Neural progenitor cell (in vitro differentiated cells): Measurements from ENCODE around the gene GABBR2. TPM values are rescaled to one million over a fixed set of nuclear protein-coding genes. Genes with fewer than 3 reads are reported as not detected.

Source experiments
- DNase-seq: peaks from one replicate; pipeline ENCODE4 v3.0.0-alpha.2; 2016; ENCODE audit warnings: low spot score
- H2AFZ ChIP-seq: fragments of 200-600 bp; sonication (generic); replicated peaks from 2 replicates; pipeline ENCODE4 v1.6.1; 2016; ENCODE audit warnings: antibody characterized with exemption
- H3F3A ChIP-seq: fragments of 200-600 bp; sonication (generic); 2 replicates; pipeline ENCODE4 v1.6.1; 2016; ENCODE audit warnings: antibody characterized with exemption, low read depth
- H3K27ac ChIP-seq: fragments of 200-600 bp; sonication (generic); 2 replicates; pipeline ENCODE4 v1.5.1; 2016; ENCODE audit warnings: mild to moderate bottlenecking
- H3K27me3 ChIP-seq: fragments of 200-600 bp; sonication (generic); 2 replicates; pipeline ENCODE4 v1.6.1; 2016; ENCODE audit warnings: mild to moderate bottlenecking, moderate library complexity
- H3K36me3 ChIP-seq: fragments of 200-600 bp; sonication (generic); 2 replicates; pipeline ENCODE4 v1.5.1; 2016
- H3K4me1 ChIP-seq: fragments of 200-600 bp; sonication (generic); 2 replicates; pipeline ENCODE4 v1.6.1; 2016; ENCODE audit warnings: mixed run types
- H3K4me2 ChIP-seq: fragments of 200-600 bp; sonication (generic); 2 replicates; pipeline ENCODE4 v1.6.1; 2016
- H3K4me3 ChIP-seq: fragments of 200-600 bp; sonication (generic); 2 replicates; pipeline ENCODE4 v1.5.1; 2016
- H3K79me2 ChIP-seq: fragments of 200-600 bp; sonication (generic); 2 replicates; pipeline ENCODE4 v1.6.1; 2016; ENCODE audit warnings: low read depth
- H3K9ac ChIP-seq: fragments of 200-600 bp; sonication (generic); 2 replicates; pipeline ENCODE4 v1.6.1; 2016
- H3K9me3 ChIP-seq: fragments of 200-600 bp; sonication (generic); 2 replicates; pipeline ENCODE4 v1.5.1; 2016; ENCODE audit warnings: low read depth
- H4K20me1 ChIP-seq: fragments of 200-600 bp; sonication (generic); 2 replicates; pipeline ENCODE4 v1.6.1; 2016; ENCODE audit warnings: low read depth
- H3K27ac Mint-ChIP-seq: 3 replicates; pipeline ENCODE4 v1.8.0; 2021; ENCODE audit warnings: mixed read lengths
- H3K27me3 Mint-ChIP-seq: 2 replicates; pipeline ENCODE4 v1.8.0; 2022; ENCODE audit warnings: low read depth, mild to moderate bottlenecking, inconsistent platforms, moderate library complexity, mixed read lengths; ENCODE audit not compliant: insufficient read depth
- H3K36me3 Mint-ChIP-seq: 3 replicates; pipeline ENCODE4 v1.8.0; 2021; ENCODE audit warnings: mixed read lengths
- H3K4me1 Mint-ChIP-seq: 3 replicates; pipeline ENCODE4 v1.8.0; 2021; ENCODE audit warnings: mixed read lengths
- H3K4me3 Mint-ChIP-seq: 3 replicates; pipeline ENCODE4 v1.8.0; 2021; ENCODE audit warnings: mild to moderate bottlenecking, moderate library complexity, mixed read lengths
- H3K9me3 Mint-ChIP-seq: 3 replicates; pipeline ENCODE4 v1.8.0; 2020; ENCODE audit warnings: mixed read lengths
- CTCF ChIP-seq: fragments of 200-600 bp; sonication (generic); IDR thresholded peaks from 2 replicates; pipeline ENCODE4 v1.5.1; 2017; ENCODE audit warnings: antibody characterized with exemption, mild to moderate bottlenecking
- EZH2 ChIP-seq: fragments of 200-600 bp; sonication (generic); IDR thresholded peaks from 2 replicates; pipeline ENCODE4 v1.6.1; 2017; ENCODE audit warnings: antibody characterized with exemption, mild to moderate bottlenecking, moderate library complexity
- EZH2phosphoT487 ChIP-seq: fragments of 200-600 bp; sonication (generic); IDR thresholded peaks from 2 replicates; pipeline ENCODE4 v1.6.1; 2017; ENCODE audit warnings: antibody characterized with exemption
- total RNA-seq: library from RNA; depleted of rRNA; stranded (reverse); fragments of >200 nt; gene quantifications from 2 replicates; pipeline ENCODE4 v1.2.3, GENCODE V29; 2015; ENCODE audit warnings: low replicate concordance

The GABBR2 gene
- total RNA-seq, 1 donor from 2014 or later, result not detected

DNA sequence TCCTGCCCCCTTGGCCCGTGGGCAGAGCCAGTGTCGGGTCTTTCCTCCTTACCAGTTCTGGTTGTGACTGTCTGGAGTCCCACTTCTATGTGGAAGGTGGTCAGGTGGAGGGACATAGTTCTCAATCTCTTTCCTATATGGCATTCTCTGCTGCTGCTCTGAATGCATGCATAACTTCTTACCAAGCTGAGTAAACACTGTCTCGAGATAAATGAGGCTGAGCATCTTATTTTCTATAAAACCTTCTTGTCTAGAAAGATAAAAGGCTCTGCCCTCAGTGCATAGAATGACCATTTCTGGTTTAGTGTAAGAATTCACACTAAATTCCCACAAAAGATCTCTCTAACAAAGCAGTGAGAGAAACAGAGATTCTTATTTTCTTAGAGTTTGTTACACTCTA lies 347.1 kb downstream of the GABBR2 start:
- DNase-seq, result no peak
- Mint-ChIP-seq H3K9me3 (peaks cover 16% of the 10 kb centered on the region), H3K4me1 (peaks cover 7% of the 10 kb centered on the region)

GRCh38 chr9:98360176-98360708 lies 348.5 kb downstream of the GABBR2 start:
- H3K27ac Mint-ChIP-seq, result no peak overlapping the region
- DNase-seq, result peak; percentile 17
- H3K4me3 Mint-ChIP-seq, result no peak overlapping the region

More for the DNA sequence above, 347.1 kb downstream of the GABBR2 start:
- Histone ChIP-seq H3K36me3 (no peaks in the 10 kb centered on the region), H3K4me3 (no peak overlapping the region), H3F3A (no peaks in the 10 kb centered on the region), H4K20me1 (no peaks in the 10 kb centered on the region), H3K4me1 (no peaks in the 10 kb centered on the region), H3K9ac (no peak overlapping the region), H3K27ac (no peak overlapping the region), H3K4me2 (no peak overlapping the region), H2AFZ (no peak overlapping the region), H3K79me2 (no peaks in the 10 kb centered on the region), H3K27me3 (no peaks in the 10 kb centered on the region), H3K9me3 (peaks cover 13% of the 10 kb centered on the region)
- H3K4me3 Mint-ChIP-seq, result no peak overlapping the region
- no peak overlapping the region for H3K27ac Mint-ChIP-seq
- TF ChIP-seq EZH2phosphoT487 (no peak), EZH2 (no peak), CTCF (no peak)
- H3K27me3 Mint-ChIP-seq, result peaks cover 9% of the 10 kb centered on the region
- peaks cover 2% of the 10 kb centered on the region for H3K36me3 Mint-ChIP-seq

DNA sequence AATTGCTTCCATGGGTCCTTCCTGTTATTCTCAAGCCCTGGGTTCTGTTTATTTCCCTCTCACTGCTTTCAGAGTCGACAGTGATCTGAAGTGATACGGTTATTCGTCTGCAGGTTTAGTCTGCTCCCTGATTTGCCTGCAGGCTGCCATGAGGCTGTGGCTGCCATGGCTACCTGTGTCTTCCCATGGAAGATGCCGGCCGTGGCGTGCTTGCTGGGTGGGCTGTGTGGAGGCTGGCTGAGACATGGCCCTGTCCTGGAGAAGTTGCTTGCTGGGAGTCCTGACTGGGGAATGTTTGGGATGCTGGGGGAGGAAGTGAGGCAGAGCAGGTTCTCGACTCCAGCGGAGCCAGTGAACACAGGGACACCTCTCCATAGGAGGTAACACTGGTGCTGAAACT lies 349.2 kb downstream of the GABBR2 start:
- H3K27me3 Mint-ChIP-seq, result peaks cover 9% of the 10 kb centered on the region
- Histone ChIP-seq H3K36me3 (no peaks in the 10 kb centered on the region), H3F3A (no peaks in the 10 kb centered on the region), H3K4me1 (no peaks in the 10 kb centered on the region), H4K20me1 (no peaks in the 10 kb centered on the region), H3K4me2 (no peak overlapping the region), H3K79me2 (no peaks in the 10 kb centered on the region), H3K4me3 (no peak overlapping the region), H3K27ac (no peak overlapping the region), H3K27me3 (no peaks in the 10 kb centered on the region), H3K9ac (no peak overlapping the region), H2AFZ (no peak overlapping the region), H3K9me3 (no peaks in the 10 kb centered on the region)
- peaks cover 7% of the 10 kb centered on the region for H3K4me1 Mint-ChIP-seq
- TF ChIP-seq EZH2phosphoT487 (no peak), CTCF (no peak), EZH2 (no peak)
- H3K27ac Mint-ChIP-seq, result peak overlapping the region; percentile 26
- no peaks in the 10 kb centered on the region for H3K9me3 Mint-ChIP-seq
- no peak overlapping the region for H3K4me3 Mint-ChIP-seq
- no peak for DNase-seq
- H3K36me3 Mint-ChIP-seq, result no peaks in the 10 kb centered on the region

More at GRCh38 chr9:98360176-98360708, 348.5 kb downstream of the GABBR2 start:
- Mint-ChIP-seq H3K36me3 (peaks cover 1% of the 10 kb centered on the region), H3K4me1 (peaks cover 7% of the 10 kb centered on the region), H3K9me3 (peaks cover 5% of the 10 kb centered on the region), H3K27me3 (peaks cover 9% of the 10 kb centered on the region)
- no peaks in the 10 kb centered on the region for H3K36me3 ChIP-seq
- no peaks in the 10 kb centered on the region for H3K4me1 ChIP-seq
- no peak overlapping the region for H3K4me2 ChIP-seq
- H3K9me3 ChIP-seq, result peaks cover 3% of the 10 kb centered on the region
- no peaks in the 10 kb centered on the region for H4K20me1 ChIP-seq
- H3K79me2 ChIP-seq, result no peaks in the 10 kb centered on the region
- H3K9ac ChIP-seq, result no peak overlapping the region
- H3K4me3 ChIP-seq, result no peak overlapping the region
- no peak overlapping the region for H2AFZ ChIP-seq
- no peaks in the 10 kb centered on the region for H3F3A ChIP-seq
- H3K27me3 ChIP-seq, result no peaks in the 10 kb centered on the region
- no peak for TF ChIP-seq EZH2
- H3K27ac ChIP-seq, result no peak overlapping the region

- H2AFZ ChIP-seq, result no peak overlapping the region
- H3K27ac Mint-ChIP-seq, result peak overlapping the region; percentile 62
- H3K4me2 ChIP-seq, result no peak overlapping the region
- H3K36me3 Mint-ChIP-seq, result no peaks in the 10 kb centered on the region
- no peak overlapping the region for H3K9ac ChIP-seq
- H3K27me3 Mint-ChIP-seq, result peaks cover 9% of the 10 kb centered on the region
- no peak overlapping the region for H3K4me3 Mint-ChIP-seq
- H3K36me3 ChIP-seq, result no peaks in the 10 kb centered on the region
- H3F3A ChIP-seq, result no peaks in the 10 kb centered on the region
- H3K9me3 Mint-ChIP-seq, result no peaks in the 10 kb centered on the region
- H3K79me2 ChIP-seq, result no peaks in the 10 kb centered on the region
- TF ChIP-seq CTCF (no peak), EZH2 (no peak), EZH2phosphoT487 (no peak)
- peaks cover 7% of the 10 kb centered on the region for H3K4me1 Mint-ChIP-seq
- no peak for DNase-seq
- no peaks in the 10 kb centered on the region for H3K27me3 ChIP-seq
- H3K27ac ChIP-seq, result no peak overlapping the region
- H3K4me1 ChIP-seq, result no peaks in the 10 kb centered on the region
- H3K4me3 ChIP-seq, result no peak overlapping the region
- no peaks in the 10 kb centered on the region for H4K20me1 ChIP-seq
- H3K9me3 ChIP-seq, result no peaks in the 10 kb centered on the region
Measured at GRCh38 chr9:98357921-98358535, 350.7 kb downstream of the GABBR2 start.
